GM18499 (cell line): ENCODE data around the gene CLUH.

Experiments used
- ATAC-seq: cut with Tn5 transposase; IDR thresholded peaks from one replicate; pipeline ENCODE4 v1.9.1; 2021; ENCODE audit warnings: moderate number of reproducible peaks; ENCODE audit not compliant: insufficient read depth, unreplicated experiment

CLUH gene, protein sequence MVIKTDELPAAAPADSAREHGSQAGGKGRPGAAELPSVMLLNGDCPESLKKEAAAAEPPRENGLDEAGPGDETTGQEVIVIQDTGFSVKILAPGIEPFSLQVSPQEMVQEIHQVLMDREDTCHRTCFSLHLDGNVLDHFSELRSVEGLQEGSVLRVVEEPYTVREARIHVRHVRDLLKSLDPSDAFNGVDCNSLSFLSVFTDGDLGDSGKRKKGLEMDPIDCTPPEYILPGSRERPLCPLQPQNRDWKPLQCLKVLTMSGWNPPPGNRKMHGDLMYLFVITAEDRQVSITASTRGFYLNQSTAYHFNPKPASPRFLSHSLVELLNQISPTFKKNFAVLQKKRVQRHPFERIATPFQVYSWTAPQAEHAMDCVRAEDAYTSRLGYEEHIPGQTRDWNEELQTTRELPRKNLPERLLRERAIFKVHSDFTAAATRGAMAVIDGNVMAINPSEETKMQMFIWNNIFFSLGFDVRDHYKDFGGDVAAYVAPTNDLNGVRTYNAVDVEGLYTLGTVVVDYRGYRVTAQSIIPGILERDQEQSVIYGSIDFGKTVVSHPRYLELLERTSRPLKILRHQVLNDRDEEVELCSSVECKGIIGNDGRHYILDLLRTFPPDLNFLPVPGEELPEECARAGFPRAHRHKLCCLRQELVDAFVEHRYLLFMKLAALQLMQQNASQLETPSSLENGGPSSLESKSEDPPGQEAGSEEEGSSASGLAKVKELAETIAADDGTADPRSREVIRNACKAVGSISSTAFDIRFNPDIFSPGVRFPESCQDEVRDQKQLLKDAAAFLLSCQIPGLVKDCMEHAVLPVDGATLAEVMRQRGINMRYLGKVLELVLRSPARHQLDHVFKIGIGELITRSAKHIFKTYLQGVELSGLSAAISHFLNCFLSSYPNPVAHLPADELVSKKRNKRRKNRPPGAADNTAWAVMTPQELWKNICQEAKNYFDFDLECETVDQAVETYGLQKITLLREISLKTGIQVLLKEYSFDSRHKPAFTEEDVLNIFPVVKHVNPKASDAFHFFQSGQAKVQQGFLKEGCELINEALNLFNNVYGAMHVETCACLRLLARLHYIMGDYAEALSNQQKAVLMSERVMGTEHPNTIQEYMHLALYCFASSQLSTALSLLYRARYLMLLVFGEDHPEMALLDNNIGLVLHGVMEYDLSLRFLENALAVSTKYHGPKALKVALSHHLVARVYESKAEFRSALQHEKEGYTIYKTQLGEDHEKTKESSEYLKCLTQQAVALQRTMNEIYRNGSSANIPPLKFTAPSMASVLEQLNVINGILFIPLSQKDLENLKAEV (N-terminal part only)

DNA sequence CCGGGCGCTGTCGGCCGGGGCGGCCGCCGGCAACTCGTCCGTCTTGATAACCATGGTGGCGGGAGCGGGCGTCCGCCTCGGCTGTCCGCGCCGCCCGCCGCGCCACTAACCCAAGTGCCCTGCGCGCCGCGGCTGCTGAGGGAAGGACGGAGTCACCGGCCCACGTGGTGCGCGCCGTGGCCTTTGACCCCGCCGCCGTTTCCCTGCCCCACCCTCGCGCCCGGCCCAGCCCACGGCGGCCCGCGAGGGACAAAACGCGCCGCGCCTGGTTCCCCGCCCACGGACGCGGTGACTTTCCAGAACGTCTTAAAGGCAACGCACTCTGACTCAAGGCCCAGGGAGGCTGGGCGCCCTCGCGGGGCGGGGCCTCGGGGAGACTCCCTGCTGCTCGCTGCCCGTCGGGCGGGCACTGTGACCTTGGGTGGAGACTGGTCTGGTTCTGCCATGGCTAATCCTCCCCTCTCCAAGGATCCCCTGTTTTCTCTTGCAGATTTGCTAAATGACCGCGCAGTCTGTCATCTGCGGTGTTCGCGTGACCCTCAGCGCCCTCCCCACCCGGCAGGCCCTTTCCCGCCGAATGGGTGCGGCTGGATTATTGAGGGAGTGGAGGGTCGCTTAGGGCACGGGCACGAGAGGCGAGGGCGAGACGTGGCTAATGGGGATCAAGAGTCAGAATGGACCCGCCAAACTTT, at the start of gene CLUH:
Gene CLUH (minus strand): TSS at position 157 of the 692 bp plus-strand sequence. CDS start 103 bp downstream, at position 54.
- ATAC-seq, result peak; percentile 38

DNA sequence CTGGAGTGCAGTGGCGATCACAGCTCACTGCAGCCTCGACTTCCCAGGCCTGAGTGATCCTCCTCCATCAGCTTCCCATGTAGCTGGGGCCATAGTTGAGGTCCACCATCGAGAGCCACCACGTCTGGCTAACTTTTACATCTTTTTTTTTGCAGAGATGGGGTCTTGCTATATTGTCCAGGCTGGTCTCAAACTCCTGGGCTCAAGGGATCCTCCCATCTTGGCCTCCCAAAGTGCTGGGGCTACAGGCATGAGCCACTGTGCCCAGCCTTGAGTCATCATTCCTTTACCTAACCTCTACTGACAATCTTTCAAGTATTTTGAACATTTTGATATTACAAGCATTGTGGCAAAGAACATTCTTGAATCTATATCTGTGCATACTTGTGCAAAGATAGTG, 47.3 kb upstream of the CLUH start:
- no peak for ATAC-seq

DNA sequence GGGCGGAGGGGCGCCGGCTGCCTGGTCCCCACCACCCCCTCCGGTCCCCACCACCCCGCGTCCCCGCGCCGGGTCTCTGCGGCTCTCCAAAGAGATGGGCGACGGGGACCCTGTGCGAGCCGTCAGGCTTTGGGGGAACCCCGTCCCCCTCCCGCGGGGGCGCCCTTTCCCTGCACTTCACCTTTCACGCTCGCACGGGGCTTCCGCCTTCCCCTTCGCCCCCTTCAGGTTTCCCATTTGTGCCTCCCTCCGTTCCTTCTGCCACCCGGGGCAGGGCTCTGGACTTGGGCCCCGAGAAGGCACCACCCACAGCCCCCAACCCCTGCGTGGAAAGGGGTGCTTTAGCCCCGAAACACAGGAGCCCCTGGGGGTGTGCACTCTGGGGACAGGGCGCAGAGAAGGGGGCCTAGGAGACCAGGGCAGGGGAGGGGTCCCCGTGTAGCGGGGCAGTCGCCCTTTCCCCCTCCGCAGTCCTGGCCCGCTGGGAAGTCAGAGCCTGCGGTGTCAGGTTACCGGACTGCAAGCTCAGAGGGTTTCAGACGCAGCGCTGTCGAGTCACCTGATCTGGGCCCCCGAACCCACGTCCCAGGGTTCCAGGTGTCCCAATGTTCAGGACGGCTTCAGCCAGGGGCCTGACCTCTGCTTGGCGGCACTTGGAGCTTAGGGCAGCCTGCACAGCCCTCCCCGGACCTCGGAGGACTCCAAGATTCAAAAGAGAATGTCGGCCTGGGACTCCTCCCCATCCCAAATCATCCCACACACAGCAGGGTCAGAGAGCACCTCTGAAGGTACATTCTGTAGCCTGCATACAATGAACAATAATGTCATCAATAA, 44.5 kb upstream of the CLUH start:
- no peak for ATAC-seq

DNA sequence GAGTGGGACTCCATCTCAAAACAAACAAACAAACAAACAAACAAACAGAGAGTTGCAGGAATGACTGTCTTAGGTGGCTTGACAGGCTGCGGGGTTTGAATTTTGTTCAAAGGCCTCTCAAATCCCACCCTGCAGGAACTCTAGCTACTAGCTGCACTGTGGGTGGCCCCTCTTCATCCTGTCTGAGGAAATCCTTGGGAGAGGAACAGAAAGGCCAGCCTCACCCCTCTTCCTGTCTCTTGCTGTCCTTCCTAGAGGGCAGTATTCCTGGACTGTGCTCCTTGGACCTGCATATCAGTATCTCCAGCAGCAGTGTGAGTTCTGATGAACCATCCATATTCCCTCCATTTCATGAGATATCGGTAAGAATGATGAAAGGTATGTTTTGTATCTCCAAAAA, 39.9 kb upstream of the CLUH start:
- no peak for ATAC-seq

DNA sequence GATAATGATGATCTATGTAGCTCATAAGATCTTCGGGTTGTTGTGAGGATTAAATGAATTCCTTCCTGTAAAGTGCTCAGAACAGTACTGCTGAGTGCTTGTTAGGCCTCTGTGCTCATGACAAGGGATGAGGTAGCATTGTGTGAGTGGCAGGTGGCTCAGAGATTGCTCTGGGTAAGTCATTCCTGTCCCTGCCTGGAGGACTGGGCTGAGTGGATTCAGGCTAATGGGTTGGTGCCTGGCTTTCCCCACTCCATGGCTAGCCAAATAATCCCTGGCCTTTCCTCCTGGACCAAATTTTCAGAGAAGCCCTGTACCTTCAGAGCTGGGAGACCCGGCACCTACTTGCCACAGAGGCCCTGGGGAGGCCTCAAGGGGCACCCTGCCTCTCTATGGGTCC, 39.2 kb upstream of the CLUH start:
- ATAC-seq, result no peak

DNA sequence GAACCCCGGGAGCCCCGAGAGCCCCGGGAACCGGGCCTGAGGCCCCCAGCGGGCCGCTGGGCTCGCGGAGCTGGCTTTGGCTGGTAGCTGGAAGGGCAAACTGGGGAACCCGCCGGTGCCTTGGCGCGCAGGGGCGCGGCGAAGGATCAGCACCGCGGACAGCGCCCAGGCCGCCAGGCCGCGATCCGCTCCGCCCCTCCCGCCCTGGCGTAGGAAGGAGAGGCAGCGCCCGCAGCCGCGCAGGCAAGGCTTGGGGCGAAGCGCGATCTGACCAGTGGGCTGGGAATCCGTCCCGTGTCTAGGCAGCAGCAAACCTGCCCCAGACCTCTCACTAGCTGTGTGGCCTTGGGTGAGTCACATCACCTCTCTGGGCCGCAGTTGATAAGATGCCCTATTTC, 38.2 kb upstream of the CLUH start:
- no peak for ATAC-seq

DNA sequence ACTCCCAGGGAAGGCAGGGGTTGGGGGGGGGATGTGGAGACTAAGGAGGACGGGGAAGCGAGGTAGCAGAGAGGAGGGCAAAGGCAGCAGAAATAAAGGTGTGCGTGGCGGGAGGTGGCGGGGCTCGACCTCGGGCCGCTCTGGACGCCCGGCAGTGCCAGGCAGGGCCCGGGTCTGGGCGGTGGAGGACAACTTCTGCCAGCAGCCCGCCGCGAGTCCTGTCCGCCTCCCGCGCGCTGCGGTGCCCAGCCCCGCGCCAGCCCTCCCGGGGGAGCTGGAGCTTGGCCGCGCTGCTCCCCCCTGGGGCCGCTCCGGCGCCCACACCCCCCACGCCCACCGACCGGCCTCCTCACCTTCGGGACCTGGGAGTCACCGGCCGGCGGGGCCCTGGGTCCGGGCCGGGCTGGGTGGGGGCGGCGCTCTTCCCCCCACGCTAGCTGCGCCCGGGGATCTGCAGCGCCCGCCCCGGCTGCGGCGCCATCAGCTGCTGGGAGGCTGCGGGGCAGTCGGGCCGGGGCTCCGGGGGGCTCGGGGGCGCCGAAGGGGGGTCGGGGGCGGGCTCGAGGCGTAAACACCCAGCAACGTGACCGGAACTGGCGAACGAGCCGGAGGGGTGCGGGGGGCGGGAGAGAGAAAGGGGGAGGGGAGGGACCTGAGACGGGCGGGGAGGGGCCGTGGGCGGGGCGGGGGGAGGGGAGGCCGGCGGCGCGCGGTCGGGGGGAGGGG, 37.7 kb upstream of the CLUH start, which contains the start of gene CCDC92B:
Gene CCDC92B (minus strand): TSS at position 595 of the 726 bp plus-strand sequence. CDS start 14,507 bp downstream, outside the sequence.
- no peak for ATAC-seq

DNA sequence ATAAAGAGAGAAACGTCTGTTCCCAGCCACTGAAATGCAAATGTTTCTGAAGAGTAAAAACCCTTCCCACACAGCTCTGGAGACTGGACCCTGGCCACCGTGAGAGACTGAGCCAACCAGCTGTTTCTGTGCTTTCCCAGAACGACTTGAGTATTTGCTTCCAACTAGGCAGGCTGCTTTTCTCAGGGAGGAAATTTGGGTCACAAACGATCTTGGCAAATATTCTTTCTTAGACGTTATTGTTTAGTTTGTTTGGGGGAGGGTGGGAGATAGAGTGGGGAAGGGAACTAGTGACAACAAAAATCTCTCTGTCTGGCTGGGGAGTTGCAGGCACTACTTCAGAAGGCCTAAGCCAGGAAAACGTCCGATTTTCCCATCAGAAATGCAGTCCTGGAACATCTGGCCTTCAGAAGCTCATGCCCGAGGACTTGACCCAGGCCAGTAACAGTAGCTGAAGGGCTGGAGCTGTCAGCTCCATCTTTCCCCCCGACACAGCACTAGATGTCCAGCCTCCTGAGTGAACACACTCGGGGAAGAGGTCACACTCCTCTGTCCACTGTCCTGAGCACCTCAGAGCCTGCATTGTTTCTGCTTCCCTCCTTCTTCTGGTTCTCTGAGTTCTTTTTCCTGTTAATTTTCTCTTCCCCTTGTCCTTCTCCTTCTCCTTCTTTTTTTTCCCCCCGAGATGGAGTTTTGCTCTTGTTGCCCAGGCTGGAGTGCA, 33.9 kb upstream of the CLUH start:
- no peak for ATAC-seq

DNA sequence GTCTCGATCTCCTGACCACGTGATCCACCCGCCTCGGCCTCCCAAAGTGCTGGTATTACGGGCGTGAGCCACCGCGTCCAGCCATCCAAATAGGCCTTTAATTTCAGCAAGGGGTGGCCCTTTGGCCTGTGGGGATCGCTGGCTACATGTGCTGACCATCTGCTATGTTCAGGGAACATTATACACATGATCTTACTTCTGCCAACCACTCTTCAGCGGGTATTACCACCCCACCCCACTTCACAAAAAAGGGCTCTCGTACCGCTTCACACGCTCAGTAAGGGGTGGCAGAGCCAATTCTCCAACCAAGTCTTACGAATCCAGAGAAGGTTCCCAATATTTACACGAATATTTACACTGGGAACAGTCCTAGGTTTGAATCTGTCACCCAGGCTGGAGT, 26.1 kb upstream of the CLUH start:
- no peak for ATAC-seq

DNA sequence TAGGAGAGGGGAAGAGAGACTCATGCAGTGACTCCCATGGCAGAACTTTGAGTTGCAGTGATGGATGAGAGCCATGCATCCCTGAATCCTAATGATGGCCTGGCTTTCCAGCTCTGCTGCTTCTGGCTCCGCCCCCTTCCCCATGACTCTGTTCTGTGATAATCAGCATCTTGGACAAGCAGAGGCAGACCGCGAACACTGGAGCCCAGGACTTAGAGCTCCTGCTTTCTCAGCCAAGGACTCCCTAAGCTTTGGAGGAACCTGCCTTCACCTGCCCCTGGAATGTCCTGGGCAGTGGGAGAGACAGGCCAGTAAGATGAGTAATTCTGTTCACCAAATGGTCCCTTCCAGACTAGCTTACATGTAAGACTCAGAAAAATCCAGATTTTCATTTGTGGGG, 25.4 kb upstream of the CLUH start:
- ATAC-seq, result no peak

DNA sequence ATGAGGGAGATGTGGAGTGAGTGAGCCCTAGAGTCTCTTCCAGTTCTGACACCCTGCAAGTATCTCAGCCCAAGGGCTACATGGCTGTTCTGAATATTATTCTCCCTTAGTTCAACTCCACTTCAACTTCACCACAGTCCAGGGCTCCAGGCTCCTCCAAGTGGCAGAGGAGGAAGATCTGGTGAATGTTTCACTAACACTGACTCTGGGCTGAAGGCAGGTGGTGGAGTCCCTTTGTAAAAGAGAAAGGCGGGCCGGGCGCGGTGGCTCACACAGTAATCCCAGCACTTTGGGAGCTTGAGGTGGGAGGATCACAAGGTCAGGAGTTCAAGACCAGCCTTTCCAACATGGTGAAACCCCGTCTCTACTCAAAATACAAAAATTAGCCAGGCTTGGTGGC, 24.3 kb upstream of the CLUH start:
- ATAC-seq, result no peak

DNA sequence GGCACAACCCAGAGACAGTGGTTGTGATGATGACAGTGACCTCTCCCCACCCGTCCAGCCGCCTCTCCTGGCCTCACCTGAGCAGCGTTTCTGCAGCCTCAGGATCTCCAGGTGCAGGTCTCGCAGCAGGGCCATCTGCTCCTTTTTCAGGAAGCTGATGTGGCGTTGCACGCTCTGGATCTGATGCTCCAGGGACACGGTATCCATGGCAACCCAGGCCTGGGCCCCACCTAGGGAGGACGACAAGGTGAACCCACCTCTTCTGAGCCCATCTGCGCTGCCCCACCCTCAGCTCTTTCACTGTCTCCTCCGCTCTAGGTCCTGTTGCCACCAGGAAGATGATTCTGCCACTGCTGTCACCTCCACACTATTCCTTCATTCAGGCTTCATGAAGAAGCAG, 23.4 kb upstream of the CLUH start:
- no peak for ATAC-seq

DNA sequence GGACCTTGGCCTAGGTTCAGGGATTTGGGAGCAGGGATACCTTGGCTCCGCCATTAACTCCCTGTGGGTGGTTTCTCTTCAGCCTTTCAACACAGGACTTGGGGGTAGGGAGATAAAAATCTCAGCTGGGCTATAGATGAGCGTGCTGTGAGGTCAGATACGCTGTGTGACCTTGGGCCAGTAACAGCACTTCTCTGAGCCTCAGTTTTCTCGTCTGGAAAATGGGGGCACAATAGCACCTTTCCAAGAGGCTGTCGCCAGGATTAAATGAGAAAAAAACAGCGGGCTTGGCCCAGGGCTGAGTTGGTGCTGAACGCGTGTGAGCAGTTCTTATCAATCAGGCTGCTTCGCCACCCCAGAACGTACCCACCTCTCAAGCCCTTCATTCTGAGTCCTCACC, 20.2 kb upstream of the CLUH start:
- no peak for ATAC-seq

DNA sequence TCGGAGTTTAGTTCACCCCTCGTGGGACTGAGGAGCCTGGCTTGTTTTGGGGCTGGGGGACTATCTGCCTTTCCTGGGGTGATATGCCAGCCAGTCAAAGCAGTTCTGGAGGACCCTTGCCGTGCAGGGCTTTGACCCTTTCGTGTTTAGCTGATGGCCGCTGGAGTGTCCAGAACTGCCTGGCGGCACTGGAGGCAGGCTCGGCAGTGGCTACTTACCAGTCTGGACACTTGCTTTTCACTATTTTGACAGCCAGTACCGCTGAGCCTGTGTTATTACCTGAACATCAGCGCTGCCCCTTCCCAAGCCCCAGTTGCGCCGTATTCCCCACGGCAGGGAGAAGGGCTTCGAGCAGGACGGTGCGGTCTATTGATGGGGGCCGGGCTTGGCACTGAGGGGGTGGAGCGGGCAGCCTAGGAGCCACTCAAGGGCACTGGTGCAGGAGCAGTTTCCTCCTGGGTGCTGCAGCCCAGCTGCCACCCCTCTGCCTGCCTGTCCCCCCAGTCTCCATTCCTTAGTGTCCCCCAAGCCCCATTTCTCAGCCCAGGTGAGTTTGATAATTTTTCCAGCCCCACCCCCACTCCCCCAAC, 19.3 kb upstream of the CLUH start:
- no peak for ATAC-seq

DNA sequence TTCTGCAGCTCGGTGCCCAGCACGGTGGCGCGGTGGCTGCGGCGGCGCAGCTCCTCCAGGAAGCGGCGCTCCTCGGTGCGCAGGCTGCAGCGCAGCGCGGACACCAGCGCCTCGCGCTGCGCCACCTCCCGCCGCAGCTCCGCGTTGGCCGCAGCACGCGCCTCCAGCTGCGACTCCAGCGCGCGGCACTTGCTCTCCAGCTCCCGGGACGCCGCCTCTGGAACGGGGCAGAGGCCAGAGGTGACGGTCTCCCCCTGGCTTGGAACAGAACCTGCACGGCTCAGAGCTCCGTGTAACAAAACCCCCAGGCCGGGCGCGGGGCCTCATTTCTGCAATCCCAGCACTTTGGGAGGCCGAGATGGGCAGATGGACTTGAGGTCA, 13.2 kb upstream of the CLUH start:
- ATAC-seq, result no peak

DNA sequence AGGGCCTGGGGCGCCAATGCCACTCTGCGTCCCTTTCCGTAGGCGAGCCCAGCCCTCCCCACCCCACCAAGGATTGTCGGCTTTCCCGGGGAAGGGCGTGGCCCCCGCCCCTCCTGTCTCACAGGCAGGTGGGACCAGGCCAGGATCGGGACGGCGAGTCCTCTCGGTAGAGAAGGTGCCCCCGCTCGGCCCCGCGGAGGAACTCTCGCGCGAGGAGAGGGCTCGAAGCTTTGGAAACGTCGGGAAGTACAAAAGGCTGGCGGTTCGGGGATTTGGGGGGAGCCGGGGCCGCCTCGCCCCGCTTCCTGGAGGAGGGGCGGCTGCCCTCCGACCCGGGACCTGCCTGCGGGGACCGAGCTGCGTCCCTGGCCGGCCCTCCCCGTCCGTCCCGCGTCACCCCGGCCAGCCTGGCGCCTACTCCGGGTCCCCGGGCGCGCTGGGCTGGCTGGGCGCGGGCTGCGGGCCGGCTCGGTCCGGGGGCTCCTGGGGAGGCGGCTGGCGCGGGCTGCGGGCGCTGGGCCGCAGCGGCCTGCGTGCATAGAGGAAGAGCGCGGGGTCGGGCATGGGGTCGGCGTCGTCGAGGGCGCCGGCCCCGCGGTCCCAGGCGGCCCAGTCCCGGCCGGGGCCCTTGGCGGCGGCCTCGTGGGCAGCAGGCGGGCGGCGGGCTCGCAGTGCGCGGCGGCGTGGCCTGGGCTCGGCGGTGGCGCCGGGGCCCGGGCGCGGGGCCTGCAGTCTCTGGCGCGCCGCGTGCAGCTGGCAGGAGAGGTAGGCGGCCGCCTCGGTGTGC, 12.6 kb upstream of the CLUH start:
- no peak for ATAC-seq
